GM18502 (cell line): ENCODE results near the gene CFAP54.

Source experiments
- ATAC-seq: cut with Tn5 transposase; IDR thresholded peaks from one replicate; pipeline ENCODE4 v1.9.1; 2021; ENCODE audit warnings: mild to moderate bottlenecking; ENCODE audit not compliant: unreplicated experiment, poor library complexity

CFAP54 gene

DNA sequence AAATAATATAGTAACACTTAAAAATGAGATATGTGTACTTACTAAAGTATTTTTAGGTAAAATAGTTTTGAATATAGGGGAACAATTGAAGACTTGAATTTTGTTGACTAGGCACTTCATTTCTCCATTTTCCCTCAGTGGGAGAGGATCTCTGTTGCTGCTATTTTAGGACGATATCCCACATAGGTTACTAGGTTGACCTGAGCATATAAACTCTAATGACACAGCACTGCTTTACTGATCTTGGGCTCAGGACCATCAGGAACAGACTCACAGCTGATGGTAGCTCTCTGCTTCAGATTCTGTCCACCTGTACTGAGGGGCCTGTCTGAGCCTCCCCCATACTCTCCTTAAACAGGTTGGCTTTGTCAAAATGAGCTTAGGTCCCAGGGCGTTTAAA lies 423.6 kb downstream of the CFAP54 start:
- ATAC-seq = no peak

DNA sequence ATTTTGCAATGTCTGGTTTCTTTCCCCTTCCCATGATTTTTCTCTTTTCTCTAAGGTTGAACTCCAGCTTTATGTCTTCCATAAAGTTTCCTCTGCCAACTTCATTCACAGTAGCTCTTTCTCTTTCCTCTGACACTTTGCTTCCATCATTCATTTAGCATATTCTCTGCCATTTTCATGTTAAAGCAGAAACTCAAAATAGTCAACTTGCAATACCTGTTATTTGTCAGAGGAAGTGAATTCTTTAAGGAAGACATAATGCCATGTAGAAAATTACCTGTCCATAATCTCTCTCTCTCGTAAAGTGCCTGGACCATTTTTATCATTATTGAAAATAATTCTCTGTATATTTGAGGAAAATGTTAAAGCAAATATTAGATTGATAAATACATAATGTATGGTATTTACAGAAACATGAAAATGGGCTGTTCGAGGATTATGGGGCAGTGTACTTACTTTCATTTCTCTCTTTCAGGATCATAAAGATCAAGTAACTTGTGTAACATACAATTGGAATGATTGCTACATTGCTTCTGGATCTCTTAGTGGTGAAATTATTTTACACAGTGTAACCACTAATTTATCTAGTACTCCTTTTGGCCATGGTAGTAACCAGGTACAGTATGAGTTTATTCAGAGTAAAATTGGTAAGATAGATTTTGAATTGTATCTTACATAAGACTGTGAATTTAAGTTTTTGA lies 430.3 kb downstream of the CFAP54 start:
- ATAC-seq = no peak
